ENCODE results near the gene CSNK1D. TPM values are rescaled to one million over a fixed set of nuclear protein-coding genes. Genes with fewer than 3 reads are reported as not detected.

The CSNK1D gene
- total and polyA plus RNA-seq, 5 donors from 2014 or later = 41.2 to 333 (median 49.0) TPM

DNA sequence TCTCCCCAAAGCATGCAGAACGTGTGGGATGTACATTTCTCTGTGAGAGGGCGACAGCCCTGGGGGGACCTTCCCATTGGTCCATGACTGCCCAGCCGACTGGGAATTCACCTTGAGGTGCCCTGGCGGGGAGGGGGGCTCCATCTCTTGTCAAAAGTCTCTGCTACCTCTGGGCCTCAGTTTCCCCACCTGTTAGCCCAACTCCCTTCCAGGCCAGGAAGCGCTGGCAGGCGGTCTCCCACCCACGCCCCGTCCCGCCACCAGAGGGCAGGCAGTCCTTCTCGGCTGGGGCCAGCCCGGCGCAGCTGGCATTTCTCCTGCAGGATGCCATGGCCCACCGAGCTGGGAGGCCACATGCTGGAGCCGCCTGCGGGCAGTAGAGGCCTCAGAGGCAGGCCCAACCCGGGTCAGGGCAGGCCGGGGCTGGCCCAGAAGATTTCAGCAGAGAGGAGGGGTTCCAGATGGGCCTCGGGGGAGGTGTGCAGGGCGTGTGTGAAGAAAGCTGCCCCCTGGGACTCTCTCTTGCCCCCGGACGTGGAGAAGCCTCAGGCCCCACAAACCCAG, 27.3 kb upstream of the CSNK1D start:
- no peak overlapping the region for H3K4me3 ChIP-seq (ENCODE audit: low read depth, low read length)
- H3K36me3 ChIP-seq (ENCODE audit: control insufficient read depth, insufficient read depth, low read length) = no peaks in the 10 kb centered on the region
- peak overlapping the region; percentile 52 for H3K27ac ChIP-seq (ENCODE audit: insufficient read depth, low read length, poor library complexity, severe bottlenecking)
- no peaks in the 10 kb centered on the region for H3K27me3 ChIP-seq (ENCODE audit: control insufficient read depth, insufficient read depth, low read length)
- ATAC-seq (ENCODE audit: low read depth in 2 of 2) (no peak), DNase-seq (peak; percentile 44 to 65 (median 64))
- H3K4me1 Mint-ChIP-seq = peaks cover 0 to 83% (median 31%) of the 10 kb centered on the region in 4 donors
- no peaks in the 10 kb centered on the region for H3K9me3 Mint-ChIP-seq
- peak overlapping the region; percentile 85 to 100 (median 100) for H3K27ac Mint-ChIP-seq
- no peaks in the 10 kb centered on the region for H3K36me3 Mint-ChIP-seq
- H3K9me3 ChIP-seq (ENCODE audit: control insufficient read depth in 2 of 2, low read length in 2 of 2) = no peaks in the 10 kb centered on the region
- H3K4me1 ChIP-seq (ENCODE audit: control insufficient read depth, insufficient read depth, low read length, poor library complexity, severe bottlenecking) = peaks cover 82% of the 10 kb centered on the region
- H3K27me3 Mint-ChIP-seq = peaks cover 15% of the 10 kb centered on the region
- H3K4me3 Mint-ChIP-seq = peak overlapping the region; percentile 54 to 98 (median 73)

DNA sequence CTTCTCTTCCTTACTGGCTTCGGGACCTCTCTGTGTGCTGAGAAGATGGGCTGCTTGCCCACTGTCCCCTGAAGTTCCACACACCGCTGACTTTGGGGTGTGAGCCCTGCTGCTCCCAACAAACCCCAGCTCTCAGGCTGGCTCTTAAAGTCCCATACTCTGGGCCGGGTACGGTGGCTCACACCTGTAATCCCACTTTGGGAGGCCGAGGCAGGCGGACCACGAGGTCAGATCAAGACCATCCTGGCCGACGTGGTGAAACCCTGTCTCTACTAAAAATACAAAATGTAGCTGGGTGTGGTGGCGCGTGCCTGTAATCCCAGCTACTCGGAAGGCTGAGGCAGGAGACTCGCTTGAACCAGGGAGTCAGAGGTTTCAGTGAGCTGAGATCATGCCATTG, 26.7 kb upstream of the CSNK1D start:
- ATAC-seq (ENCODE audit: low read depth in 2 of 2) = no peak
- H3K27ac ChIP-seq (ENCODE audit: insufficient read depth, low read length, poor library complexity, severe bottlenecking) = peak overlapping the region; percentile 99

DNA sequence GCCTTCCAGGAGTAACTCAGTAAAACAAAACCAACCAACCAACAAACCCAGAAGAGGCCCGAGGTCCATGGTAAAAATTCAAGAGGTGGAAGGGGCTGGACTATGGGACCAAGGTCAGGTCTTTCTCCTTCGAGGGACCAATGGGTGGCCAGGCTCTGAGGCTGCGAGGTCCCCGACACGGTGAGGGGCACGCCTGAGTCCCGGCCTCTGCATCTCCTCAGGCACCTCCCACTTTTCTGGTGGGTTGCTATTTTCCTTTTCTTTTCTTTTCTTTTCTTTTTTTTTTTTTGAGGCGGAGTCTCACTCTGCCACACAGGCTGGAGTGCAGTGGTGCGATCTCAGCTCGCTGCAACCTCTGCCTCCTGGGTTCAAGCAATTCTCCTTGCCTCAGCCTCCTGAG, 26.0 kb upstream of the CSNK1D start:
- DNase-seq (no peak), ATAC-seq (ENCODE audit: low read depth in 2 of 2) (no peak)
- Mint-ChIP-seq H3K4me1 (peaks cover 5 to 80% (median 35%) of the 10 kb centered on the region in 4 donors), H3K9me3 (no peaks in the 10 kb centered on the region), H3K4me3 (peak overlapping the region; percentile 74 to 98 (median 88)), H3K36me3 (no peaks in the 10 kb centered on the region), H3K27ac (peak overlapping the region; percentile 100), H3K27me3 (peaks cover 15% of the 10 kb centered on the region)
- Histone ChIP-seq H3K4me3 (ENCODE audit: low read depth, low read length) (no peak overlapping the region), H3K27ac (ENCODE audit: insufficient read depth, low read length, poor library complexity, severe bottlenecking) (peak overlapping the region; percentile 99), H3K36me3 (ENCODE audit: control insufficient read depth, insufficient read depth, low read length) (no peaks in the 10 kb centered on the region), H3K4me1 (ENCODE audit: control insufficient read depth, insufficient read depth, low read length, poor library complexity, severe bottlenecking) (peaks cover 79% of the 10 kb centered on the region), H3K27me3 (ENCODE audit: control insufficient read depth, insufficient read depth, low read length) (no peaks in the 10 kb centered on the region), H3K9me3 (ENCODE audit: control insufficient read depth in 2 of 2, low read length in 2 of 2) (no peaks in the 10 kb centered on the region)

More for the DNA sequence above, 26.7 kb upstream of the CSNK1D start:
- no peak for DNase-seq
- no peaks in the 10 kb centered on the region for H3K27me3 ChIP-seq (ENCODE audit: control insufficient read depth, insufficient read depth, low read length)
- Mint-ChIP-seq H3K9me3 (no peaks in the 10 kb centered on the region), H3K4me3 (peak overlapping the region; percentile 70 to 98 (median 78)), H3K27me3 (peaks cover 15% of the 10 kb centered on the region), H3K36me3 (no peaks in the 10 kb centered on the region), H3K4me1 (peaks cover 4 to 82% (median 31%) of the 10 kb centered on the region in 4 donors), H3K27ac (peak overlapping the region; percentile 85 to 100 (median 100))
- no peak overlapping the region for H3K4me3 ChIP-seq (ENCODE audit: low read depth, low read length)
- H3K4me1 ChIP-seq (ENCODE audit: control insufficient read depth, insufficient read depth, low read length, poor library complexity, severe bottlenecking) = peaks cover 82% of the 10 kb centered on the region
- H3K9me3 ChIP-seq (ENCODE audit: control insufficient read depth in 2 of 2, low read length in 2 of 2) = no peaks in the 10 kb centered on the region
- no peaks in the 10 kb centered on the region for H3K36me3 ChIP-seq (ENCODE audit: control insufficient read depth, insufficient read depth, low read length)

DNA sequence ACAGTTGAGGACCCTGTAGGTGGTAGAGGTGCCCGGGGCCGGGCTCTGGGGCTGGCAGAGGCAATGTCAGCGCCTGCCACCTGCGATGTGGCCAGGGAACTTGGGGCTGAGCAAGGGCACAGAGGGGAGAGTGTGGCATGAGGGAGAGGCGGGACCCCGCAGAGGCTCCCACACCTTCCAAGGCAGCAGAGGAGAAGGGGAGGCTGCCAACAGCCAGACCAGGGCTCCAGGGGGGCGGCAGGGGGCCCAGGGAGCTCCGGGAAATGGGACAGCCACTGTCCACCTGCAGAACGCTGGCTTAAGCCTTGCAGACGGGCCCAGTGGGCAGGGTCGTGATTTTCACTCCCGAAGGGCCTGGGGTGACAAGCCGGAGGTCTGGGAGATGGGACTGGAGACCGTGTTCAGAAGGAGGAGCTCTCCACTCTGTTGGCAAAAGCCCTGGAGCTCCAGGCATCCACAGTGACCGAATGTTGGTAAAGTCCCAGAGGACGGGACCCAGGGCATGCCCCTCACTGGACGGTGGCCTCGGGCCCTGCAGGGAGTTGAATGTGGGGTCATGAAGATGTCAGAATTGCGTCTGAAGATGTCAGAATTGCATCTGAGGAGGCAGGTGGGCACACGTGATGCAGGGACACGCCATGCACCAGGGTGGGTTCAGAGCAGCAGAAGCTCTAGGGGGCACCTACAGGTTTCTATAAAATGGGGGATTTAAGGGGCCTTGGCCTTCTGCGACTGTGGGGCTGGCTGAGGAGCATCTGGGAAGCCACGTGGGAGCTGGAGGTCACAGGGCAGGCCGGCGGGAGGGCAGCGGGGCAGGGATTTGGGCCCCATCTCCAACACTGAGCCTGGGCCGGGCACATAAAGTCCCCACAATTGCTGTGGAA, 25.3 kb upstream of the CSNK1D start:
- H3K4me1 Mint-ChIP-seq = peaks cover 5 to 84% (median 36%) of the 10 kb centered on the region in 4 donors
- peaks cover 72% of the 10 kb centered on the region for H3K4me1 ChIP-seq (ENCODE audit: control insufficient read depth, insufficient read depth, low read length, poor library complexity, severe bottlenecking)
- peak; percentile 6 to 7 for ATAC-seq (ENCODE audit: low read depth in 2 of 2)

DNA sequence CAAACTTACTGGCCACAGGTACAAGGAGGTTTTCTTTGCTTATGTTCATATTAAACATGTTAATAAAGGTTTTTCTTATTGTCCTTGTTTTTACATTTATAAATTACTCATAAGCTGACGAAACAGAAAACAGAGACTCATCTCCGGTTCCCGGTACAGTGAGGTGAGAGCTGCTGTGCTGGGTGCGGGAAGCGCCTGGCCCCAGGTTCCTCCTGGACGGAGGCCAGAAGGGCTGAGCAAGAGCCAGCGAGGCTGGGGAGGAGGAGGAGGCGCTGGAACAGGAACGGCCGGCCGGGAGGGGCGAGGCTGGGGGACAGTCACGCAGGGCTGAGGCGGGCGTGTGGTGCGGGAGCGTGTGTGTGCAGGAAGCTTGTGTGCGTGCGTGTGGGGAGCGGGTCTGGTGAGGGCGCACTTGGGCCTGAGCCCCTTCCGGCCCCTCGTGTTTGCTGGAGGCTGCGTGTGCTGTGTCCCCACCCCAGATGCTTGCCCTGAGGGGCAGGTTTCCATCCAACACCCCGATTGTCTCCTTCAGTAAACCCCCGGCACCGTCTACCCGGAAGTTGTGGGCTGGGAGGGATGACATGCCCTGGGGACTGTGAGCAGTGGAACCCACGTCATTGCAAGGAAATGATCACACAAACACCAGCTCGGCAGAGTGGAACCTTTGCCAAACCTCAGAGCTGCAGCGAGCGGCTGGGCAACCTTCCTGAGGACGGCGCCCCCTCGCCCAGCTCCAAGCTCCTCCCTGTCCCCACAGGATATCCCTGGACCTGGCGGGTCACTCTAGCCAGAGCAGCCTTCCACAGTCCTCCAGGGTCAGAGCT, 24.4 kb upstream of the CSNK1D start:
- Mint-ChIP-seq H3K4me1 (peaks cover 5 to 79% (median 31%) of the 10 kb centered on the region in 4 donors), H3K4me3 (peak overlapping the region; percentile 98), H3K9me3 (no peaks in the 10 kb centered on the region), H3K36me3 (no peaks in the 10 kb centered on the region), H3K27ac (peak overlapping the region; percentile 100), H3K27me3 (peaks cover 10% of the 10 kb centered on the region)
- H3K27ac ChIP-seq (ENCODE audit: insufficient read depth, low read length, poor library complexity, severe bottlenecking) = peak overlapping the region; percentile 99
- ATAC-seq (ENCODE audit: low read depth in 2 of 2) (peak; percentile 83 to 84), DNase-seq (peak; percentile 91 to 96 (median 94))
- H3K4me3 ChIP-seq (ENCODE audit: low read depth, low read length) = peak overlapping the region; percentile 82
- no peaks in the 10 kb centered on the region for H3K9me3 ChIP-seq (ENCODE audit: control insufficient read depth in 2 of 2, low read length in 2 of 2)
- H3K4me1 ChIP-seq (ENCODE audit: control insufficient read depth, insufficient read depth, low read length, poor library complexity, severe bottlenecking) = peaks cover 68% of the 10 kb centered on the region
- no peaks in the 10 kb centered on the region for H3K27me3 ChIP-seq (ENCODE audit: control insufficient read depth, insufficient read depth, low read length)
- H3K36me3 ChIP-seq (ENCODE audit: control insufficient read depth, insufficient read depth, low read length) = no peaks in the 10 kb centered on the region

More for the DNA sequence above, 25.3 kb upstream of the CSNK1D start:
- Histone ChIP-seq H3K27ac (ENCODE audit: insufficient read depth, low read length, poor library complexity, severe bottlenecking) (peak overlapping the region; percentile 99), H3K9me3 (ENCODE audit: control insufficient read depth in 2 of 2, low read length in 2 of 2) (no peaks in the 10 kb centered on the region), H3K4me3 (ENCODE audit: low read depth, low read length) (peak overlapping the region; percentile 82), H3K27me3 (ENCODE audit: control insufficient read depth, insufficient read depth, low read length) (no peaks in the 10 kb centered on the region), H3K36me3 (ENCODE audit: control insufficient read depth, insufficient read depth, low read length) (no peaks in the 10 kb centered on the region)
- Mint-ChIP-seq H3K27me3 (peaks cover 12% of the 10 kb centered on the region), H3K27ac (peak overlapping the region; percentile 100), H3K9me3 (no peaks in the 10 kb centered on the region), H3K36me3 (no peaks in the 10 kb centered on the region), H3K4me3 (peak overlapping the region; percentile 98)
- DNase-seq = no peak

DNA sequence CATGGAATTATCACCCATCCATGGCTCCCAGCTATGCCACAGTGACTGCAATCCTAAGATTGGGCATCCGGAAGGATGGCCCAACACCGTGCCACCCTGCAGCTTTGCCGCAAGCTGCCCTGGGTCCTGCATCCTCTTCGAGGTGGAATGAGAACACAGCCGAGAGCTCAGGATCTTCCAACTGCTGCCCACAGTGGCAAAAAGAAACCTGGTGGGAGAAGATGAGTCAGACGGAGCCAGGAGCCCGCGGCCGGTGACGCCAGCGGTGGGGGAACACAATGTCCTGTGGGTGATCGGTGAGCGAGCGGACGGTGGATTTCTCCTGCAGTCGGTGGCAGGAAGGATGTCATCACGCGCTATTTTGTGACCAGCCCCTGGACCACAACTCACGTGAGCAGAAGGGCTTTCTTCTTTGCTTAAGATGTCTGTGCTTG, 23.8 kb upstream of the CSNK1D start:
- peak overlapping the region; percentile 82 for H3K4me3 ChIP-seq (ENCODE audit: low read depth, low read length)
- no peaks in the 10 kb centered on the region for H3K9me3 Mint-ChIP-seq
- H3K36me3 Mint-ChIP-seq = no peaks in the 10 kb centered on the region
- peak; percentile 75 to 88 (median 82) for DNase-seq
- no peaks in the 10 kb centered on the region for H3K27me3 ChIP-seq (ENCODE audit: control insufficient read depth, insufficient read depth, low read length)
- peak overlapping the region; percentile 99 for H3K27ac ChIP-seq (ENCODE audit: insufficient read depth, low read length, poor library complexity, severe bottlenecking)
- peak overlapping the region; percentile 100 for H3K27ac Mint-ChIP-seq
- peaks cover 10 to 80% (median 32%) of the 10 kb centered on the region in 4 donors for H3K4me1 Mint-ChIP-seq
- peak overlapping the region; percentile 98 for H3K4me3 Mint-ChIP-seq
- no peaks in the 10 kb centered on the region for H3K9me3 ChIP-seq (ENCODE audit: control insufficient read depth in 2 of 2, low read length in 2 of 2)
- H3K4me1 ChIP-seq (ENCODE audit: control insufficient read depth, insufficient read depth, low read length, poor library complexity, severe bottlenecking) = peaks cover 61% of the 10 kb centered on the region
- H3K27me3 Mint-ChIP-seq = peaks cover 10% of the 10 kb centered on the region
- no peaks in the 10 kb centered on the region for H3K36me3 ChIP-seq (ENCODE audit: control insufficient read depth, insufficient read depth, low read length)
- peak; percentile 5 to 9 for ATAC-seq (ENCODE audit: low read depth in 2 of 2)
